Measurements from ENCODE around the gene SPSB3. TPM values are rescaled to one million over a fixed set of nuclear protein-coding genes. Genes with fewer than 3 reads are reported as not detected.

SPSB3 gene
- total and polyA plus RNA-seq, 2 of the 13 experiments (the other 11 are each of a cell fraction or from before 2014, with no cell fraction given): 13.2 to 21.9 TPM

GRCh38 chr16:1772908-1773702 is 9.3 kb downstream of the SPSB3 start, which contains the start of gene MRPS34 (continued):
- no peak for TF ChIP-seq GPBP1L1 (CRISPR knock-in tag; IDR thresholded peaks at IDR 0.05)
- no peak for TF ChIP-seq NBN (conservative IDR thresholded peaks at IDR 0.05)
- TF ChIP-seq CSRNP2 (CRISPR knock-in tag; conservative IDR thresholded peaks at IDR 0.05; ENCODE audit: low read depth): no peak
- peak; percentile 67 for TF ChIP-seq SP4 (CRISPR knock-in tag; IDR thresholded peaks at IDR 0.05)
- TF ChIP-seq KDM3A (CRISPR knock-in tag; IDR thresholded peaks at IDR 0.05; ENCODE audit: low read depth): 0 out of 2 replicates have a peak, but pooled peaks have one; percentile 66
- no peak for TF ChIP-seq NFE2L2 (IDR thresholded peaks at IDR 0.05; ENCODE audit: low read length)
- TF ChIP-seq ZNF597 (CRISPR knock-in tag; IDR thresholded peaks at IDR 0.05): no peak
- TF ChIP-seq ZNF747 (CRISPR knock-in tag; IDR thresholded peaks at IDR 0.05; ENCODE audit: borderline replicate concordance): peak; percentile 63
- no peak for TF ChIP-seq IKZF1 (IDR thresholded peaks at IDR 0.05)
- TF ChIP-seq ZNF616 (CRISPR knock-in tag; IDR thresholded peaks at IDR 0.05; ENCODE audit: low read depth): peak; percentile 86; the same call in 1 of the 2 replicates
- peak; percentile 63; the same call in 1 of the 2 replicates for TF ChIP-seq ZNF709 (CRISPR knock-in tag; IDR thresholded peaks at IDR 0.05)
- no peak for TF ChIP-seq NFE2 (CRISPR knock-in tag; IDR thresholded peaks at IDR 0.05)
- 0 out of 2 replicates have a peak, but pooled peaks have one; percentile 65 for TF ChIP-seq ZFP37 (CRISPR knock-in tag; IDR thresholded peaks at IDR 0.05; ENCODE audit: borderline replicate concordance)
- TF ChIP-seq E2F5 (CRISPR knock-in tag; conservative IDR thresholded peaks at IDR 0.05): peak; percentile 70; the same call in 1 of the 2 replicates
- TF ChIP-seq ARID4A (CRISPR knock-in tag; IDR thresholded peaks at IDR 0.05; ENCODE audit: borderline replicate concordance): peak; percentile 97
- peak; percentile 11; the same call in 1 of the 2 replicates for TF ChIP-seq ZNF776 (CRISPR knock-in tag; IDR thresholded peaks at IDR 0.05)
- TF ChIP-seq PAX8 (CRISPR knock-in tag; IDR thresholded peaks at IDR 0.05; ENCODE audit: borderline replicate concordance): 0 out of 2 replicates have a peak, but pooled peaks have one; percentile 46
- no peak for TF ChIP-seq NR3C1 (CRISPR knock-in tag; IDR thresholded peaks at IDR 0.05)
- TF ChIP-seq ZNF24 (IDR thresholded peaks at IDR 0.05): no peak
- 0 out of 2 replicates have a peak, but pooled peaks have one; percentile 12 for TF ChIP-seq HIVEP1 (CRISPR knock-in tag; IDR thresholded peaks at IDR 0.05)
- TF ChIP-seq ZBTB7B (CRISPR knock-in tag; IDR thresholded peaks at IDR 0.05): peak; percentile 77
- no peak for TF ChIP-seq RCOR2 (CRISPR knock-in tag; IDR thresholded peaks at IDR 0.05)

Measured in HepG2 (cell line).